SK-N-SH (cell line): ENCODE results near the gene CHML.

Experiments used
- CHD2 ChIP-seq: fragments of 150-350 bp; IDR thresholded peaks from 2 replicates; pipeline ENCODE4 v1.6.1; 2018; ENCODE audit warnings: low read length; ENCODE audit not compliant: partially characterized antibody
- CTCF ChIP-seq: fragments of 200-600 bp; sonication (generic); IDR thresholded peaks from 2 replicates; pipeline ENCODE4 v1.6.1; 2017; ENCODE audit warnings: antibody characterized with exemption, mild to moderate bottlenecking, moderate library complexity
- FOSL2 ChIP-seq: IDR thresholded peaks from 2 replicates; pipeline ENCODE4 v1.4.0; 2012; ENCODE audit warnings: low read depth, mild to moderate bottlenecking, moderate library complexity, borderline replicate concordance
- NRF1 ChIP-seq: IDR thresholded peaks from 2 replicates; pipeline ENCODE4 v1.6.1; 2012; ENCODE audit warnings: low read depth, mild to moderate bottlenecking, low read length
- POLR2AphosphoS5 ChIP-seq: IDR thresholded peaks from 2 replicates; pipeline ENCODE4 v1.6.1; 2012; ENCODE audit warnings: low read depth, low read length
- TF ChIP-seq, protein P1 (sequence below): IDR thresholded peaks from 2 replicates; pipeline ENCODE4 v1.4.0; 2012; ENCODE audit warnings: low read depth, borderline replicate concordance

GRCh38 chr1:241679961-241680360 lies 39.8 kb upstream of the CHML start:
- no peak for TF ChIP-seq FOSL2
- TF ChIP-seq POLR2AphosphoS5 = no peak
- TF ChIP-seq CTCF = no peak
- no peak for TF ChIP-seq CHD2
- TF ChIP-seq NRF1 = no peak
- TF ChIP-seq, protein P1, sequence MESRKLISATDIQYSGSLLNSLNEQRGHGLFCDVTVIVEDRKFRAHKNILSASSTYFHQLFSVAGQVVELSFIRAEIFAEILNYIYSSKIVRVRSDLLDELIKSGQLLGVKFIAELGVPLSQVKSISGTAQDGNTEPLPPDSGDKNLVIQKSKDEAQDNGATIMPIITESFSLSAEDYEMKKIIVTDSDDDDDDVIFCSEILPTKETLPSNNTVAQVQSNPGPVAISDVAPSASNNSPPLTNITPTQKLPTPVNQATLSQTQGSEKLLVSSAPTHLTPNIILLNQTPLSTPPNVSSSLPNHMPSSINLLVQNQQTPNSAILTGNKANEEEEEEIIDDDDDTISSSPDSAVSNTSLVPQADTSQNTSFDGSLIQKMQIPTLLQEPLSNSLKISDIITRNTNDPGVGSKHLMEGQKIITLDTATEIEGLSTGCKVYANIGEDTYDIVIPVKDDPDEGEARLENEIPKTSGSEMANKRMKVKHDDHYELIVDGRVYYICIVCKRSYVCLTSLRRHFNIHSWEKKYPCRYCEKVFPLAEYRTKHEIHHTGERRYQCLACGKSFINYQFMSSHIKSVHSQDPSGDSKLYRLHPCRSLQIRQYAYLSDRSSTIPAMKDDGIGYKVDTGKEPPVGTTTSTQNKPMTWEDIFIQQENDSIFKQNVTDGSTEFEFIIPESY = no peak
